Ovary (tissue), 3 donors: Measurements from ENCODE around the gene IGHMBP2.

Source experiments
- EP300 ChIP-seq: sonication (generic); formaldehyde crosslinking; IDR thresholded peaks from one replicate; pipeline ENCODE4 v1.6.1; 2017; ENCODE audit warnings: antibody characterized with exemption
- POLR2A ChIP-seq: fragments of 450-650 bp; IDR thresholded peaks from one replicate; pipeline ENCODE4 v1.6.1; 2017; ENCODE audit warnings: antibody characterized with exemption, mild to moderate bottlenecking, moderate library complexity
- TF ChIP-seq, protein P1 (sequence below), 3 donors: fragments of 450-650 bp in 2 of 3; fragments of 200-600 bp in 1 of 3; IDR thresholded peaks; one replicate each; pipeline versions ENCODE4 v1.5.1 to v1.8.0; 2016 to 2022; ENCODE audit warnings: antibody characterized with exemption in 3 of 3, mild to moderate bottlenecking in 1 of 3
- donor health status: DM: no; HTN: no; CAD: no.

GRCh38 chr11:68913188-68913587 lies 9.5 kb downstream of the IGHMBP2 start:
- TF ChIP-seq, protein P1, sequence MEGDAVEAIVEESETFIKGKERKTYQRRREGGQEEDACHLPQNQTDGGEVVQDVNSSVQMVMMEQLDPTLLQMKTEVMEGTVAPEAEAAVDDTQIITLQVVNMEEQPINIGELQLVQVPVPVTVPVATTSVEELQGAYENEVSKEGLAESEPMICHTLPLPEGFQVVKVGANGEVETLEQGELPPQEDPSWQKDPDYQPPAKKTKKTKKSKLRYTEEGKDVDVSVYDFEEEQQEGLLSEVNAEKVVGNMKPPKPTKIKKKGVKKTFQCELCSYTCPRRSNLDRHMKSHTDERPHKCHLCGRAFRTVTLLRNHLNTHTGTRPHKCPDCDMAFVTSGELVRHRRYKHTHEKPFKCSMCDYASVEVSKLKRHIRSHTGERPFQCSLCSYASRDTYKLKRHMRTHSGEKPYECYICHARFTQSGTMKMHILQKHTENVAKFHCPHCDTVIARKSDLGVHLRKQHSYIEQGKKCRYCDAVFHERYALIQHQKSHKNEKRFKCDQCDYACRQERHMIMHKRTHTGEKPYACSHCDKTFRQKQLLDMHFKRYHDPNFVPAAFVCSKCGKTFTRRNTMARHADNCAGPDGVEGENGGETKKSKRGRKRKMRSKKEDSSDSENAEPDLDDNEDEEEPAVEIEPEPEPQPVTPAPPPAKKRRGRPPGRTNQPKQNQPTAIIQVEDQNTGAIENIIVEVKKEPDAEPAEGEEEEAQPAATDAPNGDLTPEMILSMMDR (IDR thresholded peaks at IDR 0.05), result no peak
- TF ChIP-seq POLR2A, result no peak
- no peak for TF ChIP-seq EP300
